ENCODE measurements around the gene PDIA6. TPM values are rescaled to one million over a fixed set of nuclear protein-coding genes. Genes with fewer than 3 reads are reported as not detected.

Gene PDIA6
- total RNA-seq, 1 donor = 277 TPM

DNA sequence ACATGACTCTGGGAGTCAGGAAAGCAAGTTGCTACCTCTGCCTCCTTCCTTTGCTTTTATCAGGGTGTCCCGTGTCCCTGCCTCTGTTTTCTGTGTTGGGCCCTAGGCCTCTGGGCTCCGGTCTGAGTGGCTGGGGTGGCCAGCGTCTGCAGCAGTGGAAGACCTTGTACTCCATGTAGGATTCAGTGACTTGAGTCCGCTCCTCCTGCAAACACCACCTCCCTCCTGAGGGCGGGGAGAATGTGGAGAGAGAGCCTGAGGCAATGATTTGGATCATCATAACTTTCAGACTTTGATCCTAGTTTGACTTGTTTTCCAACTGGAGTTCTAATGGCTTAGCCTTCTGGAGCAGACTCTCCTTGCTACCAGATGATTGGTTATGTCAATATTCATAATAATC, 60.3 kb downstream of the PDIA6 start:
- TF ChIP-seq CTCF (IDR thresholded peaks at IDR 0.05; ENCODE audit: insufficient read depth, low read length) = no peak
- no peak overlapping the region for H3K4me3 ChIP-seq (ENCODE audit: low read depth, low read length)
- DNase-seq (ENCODE audit: low read depth) = no peak

DNA sequence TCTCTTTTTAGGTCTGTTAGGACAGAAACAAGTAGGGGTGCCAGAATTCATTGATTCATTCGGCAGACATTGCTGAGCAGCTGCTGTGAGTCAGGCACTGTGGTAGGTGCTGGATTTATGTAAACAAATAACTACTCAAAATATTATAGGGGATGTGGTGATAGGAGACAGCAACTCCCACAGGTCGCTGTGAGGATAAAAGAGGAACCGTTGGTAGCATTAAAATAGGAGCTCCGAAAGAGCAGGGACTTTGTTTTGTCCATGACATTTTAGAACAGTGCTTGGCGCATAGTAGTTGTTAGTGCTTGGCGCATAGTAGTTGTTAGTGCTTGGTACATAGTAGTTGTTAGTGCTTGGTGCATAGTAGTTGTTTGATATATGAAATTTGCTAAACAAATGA, 62.0 kb downstream of the PDIA6 start:
- no peak for DNase-seq (ENCODE audit: low read depth)
- TF ChIP-seq CTCF (IDR thresholded peaks at IDR 0.05; ENCODE audit: insufficient read depth, low read length) = no peak
- no peak overlapping the region for H3K4me3 ChIP-seq (ENCODE audit: low read depth, low read length)

GRCh38 chr2:10742666-10743065, 69.9 kb downstream of the PDIA6 start:
- H3K4me3 ChIP-seq (ENCODE audit: low read depth, low read length) = no peak overlapping the region
- no peak for DNase-seq (ENCODE audit: low read depth)
- no peak for TF ChIP-seq CTCF (IDR thresholded peaks at IDR 0.05; ENCODE audit: insufficient read depth, low read length)

- no peak overlapping the region for H3K4me3 ChIP-seq (ENCODE audit: low read depth, low read length)
- no peak for TF ChIP-seq CTCF (IDR thresholded peaks at IDR 0.05; ENCODE audit: insufficient read depth, low read length)
- DNase-seq (ENCODE audit: low read depth) = no peak
These were observed 71.4 kb downstream of the PDIA6 start for GRCh38 chr2:10741139-10741538.

DNA sequence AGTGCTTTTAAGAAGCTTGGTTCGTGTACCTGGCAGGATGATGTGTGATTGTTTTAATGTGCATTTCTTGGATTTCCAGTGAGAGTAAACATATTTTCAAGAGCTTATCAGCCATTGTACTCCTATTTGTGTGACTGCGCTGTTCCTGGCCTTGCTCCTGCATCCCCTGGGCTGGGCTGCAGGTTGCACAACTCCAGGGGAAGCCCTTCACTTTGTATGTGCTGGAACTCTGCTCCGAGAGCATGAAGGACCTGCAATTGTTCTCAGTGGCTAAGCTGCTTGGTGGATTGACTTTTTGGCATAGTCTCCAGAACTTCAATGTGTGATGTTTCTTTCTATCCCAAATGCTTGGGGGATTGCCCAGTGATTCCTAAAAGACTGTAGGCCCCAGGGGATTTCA, 72.4 kb downstream of the PDIA6 start:
- no peak overlapping the region for H3K4me3 ChIP-seq (ENCODE audit: low read depth, low read length)
- TF ChIP-seq CTCF (IDR thresholded peaks at IDR 0.05; ENCODE audit: insufficient read depth, low read length) = no peak
- peak; percentile 55 for DNase-seq (ENCODE audit: low read depth)

GRCh38 chr2:10738192-10738591, 74.4 kb downstream of the PDIA6 start:
- no peak overlapping the region for H3K4me3 ChIP-seq (ENCODE audit: low read depth, low read length)
- no peak for DNase-seq (ENCODE audit: low read depth)
- TF ChIP-seq CTCF (IDR thresholded peaks at IDR 0.05; ENCODE audit: insufficient read depth, low read length) = no peak

DNA sequence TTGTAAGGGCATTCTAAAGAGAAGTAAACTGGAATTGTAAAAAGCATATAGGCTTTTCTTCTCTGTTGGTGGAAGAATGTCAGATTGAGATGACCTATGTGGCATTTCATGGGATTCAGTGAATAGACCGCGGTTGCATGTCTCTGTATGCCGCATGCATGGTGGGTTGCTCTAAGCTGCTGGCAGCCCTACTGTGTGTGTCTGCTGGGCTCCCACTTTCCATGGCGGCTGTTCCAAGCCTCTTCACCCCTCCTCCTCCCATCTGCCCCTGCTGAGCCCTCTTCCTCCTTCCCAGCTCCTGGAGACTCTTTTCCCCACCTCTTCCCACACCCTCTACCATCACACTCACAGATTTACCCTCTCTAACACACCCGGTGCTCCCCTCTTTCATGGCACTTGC, 78.6 kb downstream of the PDIA6 start:
- H3K4me3 ChIP-seq (ENCODE audit: low read depth, low read length) = no peak overlapping the region
- TF ChIP-seq CTCF (IDR thresholded peaks at IDR 0.05; ENCODE audit: insufficient read depth, low read length) = no peak
- no peak for DNase-seq (ENCODE audit: low read depth)
